Loucy (cell line): Measurements from ENCODE around the gene MRPL12.

Source experiments
- H2AFZ ChIP-seq: fragments of 200-600 bp; sonication (generic); 2 replicates; pipeline ENCODE4 v1.6.0; 2016; ENCODE audit warnings: antibody characterized with exemption, mild to moderate bottlenecking, low read length, moderate library complexity
- H3F3A ChIP-seq: fragments of 200-600 bp; 2 replicates; pipeline ENCODE4 v1.6.0; 2016; ENCODE audit warnings: antibody characterized with exemption, low read depth, mild to moderate bottlenecking
- H3K27me3 ChIP-seq: fragments of 200-600 bp; sonication (generic); 2 replicates; pipeline ENCODE4 v1.6.1; 2014; ENCODE audit warnings: low read length, mild to moderate bottlenecking; ENCODE audit not compliant: insufficient read depth, poor library complexity, severe bottlenecking
- H3K36me3 ChIP-seq: fragments of 200-600 bp; sonication (generic); 2 replicates; pipeline ENCODE4 v1.6.1; 2016; ENCODE audit warnings: low read length; ENCODE audit not compliant: insufficient read depth
- H3K4me1 ChIP-seq: fragments of 200-600 bp; sonication (generic); 2 replicates; pipeline ENCODE4 v1.5.1; 2014; ENCODE audit warnings: low read length, mild to moderate bottlenecking; ENCODE audit not compliant: insufficient read depth, poor library complexity, severe bottlenecking
- H3K4me2 ChIP-seq: fragments of 200-600 bp; sonication (generic); 2 replicates; pipeline ENCODE4 v1.6.0; 2014; ENCODE audit warnings: antibody characterized with exemption, low read length, low read depth, mild to moderate bottlenecking; ENCODE audit not compliant: poor library complexity, severe bottlenecking
- H3K4me3 ChIP-seq: fragments of 200-600 bp; sonication (generic); 2 replicates; pipeline ENCODE4 v1.5.1; 2014; ENCODE audit warnings: low read length, mild to moderate bottlenecking, mixed read lengths; ENCODE audit not compliant: poor library complexity, severe bottlenecking
- H3K79me2 ChIP-seq: fragments of 200-600 bp; sonication (generic); 2 replicates; pipeline ENCODE4 v1.6.1; 2014; ENCODE audit warnings: low read length; ENCODE audit not compliant: insufficient read depth
- H3K9ac ChIP-seq: fragments of 200-600 bp; sonication (generic); 2 replicates; pipeline ENCODE4 v1.6.0; 2014; ENCODE audit warnings: mild to moderate bottlenecking, low read depth, low read length, moderate library complexity; ENCODE audit not compliant: poor library complexity, severe bottlenecking
- H3K9me2 ChIP-seq: fragments of 200-600 bp; sonication (generic); replicated peaks from 2 replicates; pipeline ENCODE4 v1.6.1; 2016; ENCODE audit warnings: low read depth, low read length, mixed read lengths
- H3K9me3 ChIP-seq: fragments of 200-600 bp; sonication (generic); 2 replicates; pipeline ENCODE4 v1.6.1; 2014; ENCODE audit warnings: mild to moderate bottlenecking, antibody characterized with exemption, low read length, low read depth; ENCODE audit not compliant: insufficient read depth
- H4K20me1 ChIP-seq: fragments of 200-600 bp; sonication (generic); 2 replicates; pipeline ENCODE4 v1.6.0; 2014; ENCODE audit warnings: antibody characterized with exemption, low read length, mild to moderate bottlenecking; ENCODE audit not compliant: insufficient read depth, poor library complexity, severe bottlenecking
- EZH2phosphoT487 ChIP-seq: fragments of 200-600 bp; IDR thresholded peaks from 2 replicates; pipeline ENCODE4 v1.6.1; 2018; ENCODE audit warnings: antibody characterized with exemption, mild to moderate bottlenecking, moderate library complexity, borderline replicate concordance
- TF ChIP-seq, protein P1 (sequence below): fragments of 200-600 bp; sonication (generic); conservative IDR thresholded peaks from 2 replicates; pipeline ENCODE4 v1.5.1; 2014; ENCODE audit warnings: mild to moderate bottlenecking, antibody characterized with exemption, low read length

Gene MRPL12

GRCh38 chr17:81733507-81734404 lies 30.6 kb downstream of the MRPL12 start:
- Histone ChIP-seq H3K4me3 (no peak overlapping the region), H3K9ac (no peak overlapping the region), H3K4me2 (no peak overlapping the region), H3K9me2 (no peaks in the 10 kb centered on the region), H3K27me3 (no peaks in the 10 kb centered on the region), H3K36me3 (no peaks in the 10 kb centered on the region), H4K20me1 (no peaks in the 10 kb centered on the region), H2AFZ (peak overlapping the region; percentile 25; the same call in 1 of the 2 replicates), H3K9me3 (no peaks in the 10 kb centered on the region), H3F3A (no peaks in the 10 kb centered on the region; the same call in 1 of the 2 replicates), H3K4me1 (peaks cover 14% of the 10 kb centered on the region), H3K79me2 (no peaks in the 10 kb centered on the region)
- TF ChIP-seq, protein P1, sequence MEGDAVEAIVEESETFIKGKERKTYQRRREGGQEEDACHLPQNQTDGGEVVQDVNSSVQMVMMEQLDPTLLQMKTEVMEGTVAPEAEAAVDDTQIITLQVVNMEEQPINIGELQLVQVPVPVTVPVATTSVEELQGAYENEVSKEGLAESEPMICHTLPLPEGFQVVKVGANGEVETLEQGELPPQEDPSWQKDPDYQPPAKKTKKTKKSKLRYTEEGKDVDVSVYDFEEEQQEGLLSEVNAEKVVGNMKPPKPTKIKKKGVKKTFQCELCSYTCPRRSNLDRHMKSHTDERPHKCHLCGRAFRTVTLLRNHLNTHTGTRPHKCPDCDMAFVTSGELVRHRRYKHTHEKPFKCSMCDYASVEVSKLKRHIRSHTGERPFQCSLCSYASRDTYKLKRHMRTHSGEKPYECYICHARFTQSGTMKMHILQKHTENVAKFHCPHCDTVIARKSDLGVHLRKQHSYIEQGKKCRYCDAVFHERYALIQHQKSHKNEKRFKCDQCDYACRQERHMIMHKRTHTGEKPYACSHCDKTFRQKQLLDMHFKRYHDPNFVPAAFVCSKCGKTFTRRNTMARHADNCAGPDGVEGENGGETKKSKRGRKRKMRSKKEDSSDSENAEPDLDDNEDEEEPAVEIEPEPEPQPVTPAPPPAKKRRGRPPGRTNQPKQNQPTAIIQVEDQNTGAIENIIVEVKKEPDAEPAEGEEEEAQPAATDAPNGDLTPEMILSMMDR: peak; percentile 86
- TF ChIP-seq EZH2phosphoT487: no peak

DNA sequence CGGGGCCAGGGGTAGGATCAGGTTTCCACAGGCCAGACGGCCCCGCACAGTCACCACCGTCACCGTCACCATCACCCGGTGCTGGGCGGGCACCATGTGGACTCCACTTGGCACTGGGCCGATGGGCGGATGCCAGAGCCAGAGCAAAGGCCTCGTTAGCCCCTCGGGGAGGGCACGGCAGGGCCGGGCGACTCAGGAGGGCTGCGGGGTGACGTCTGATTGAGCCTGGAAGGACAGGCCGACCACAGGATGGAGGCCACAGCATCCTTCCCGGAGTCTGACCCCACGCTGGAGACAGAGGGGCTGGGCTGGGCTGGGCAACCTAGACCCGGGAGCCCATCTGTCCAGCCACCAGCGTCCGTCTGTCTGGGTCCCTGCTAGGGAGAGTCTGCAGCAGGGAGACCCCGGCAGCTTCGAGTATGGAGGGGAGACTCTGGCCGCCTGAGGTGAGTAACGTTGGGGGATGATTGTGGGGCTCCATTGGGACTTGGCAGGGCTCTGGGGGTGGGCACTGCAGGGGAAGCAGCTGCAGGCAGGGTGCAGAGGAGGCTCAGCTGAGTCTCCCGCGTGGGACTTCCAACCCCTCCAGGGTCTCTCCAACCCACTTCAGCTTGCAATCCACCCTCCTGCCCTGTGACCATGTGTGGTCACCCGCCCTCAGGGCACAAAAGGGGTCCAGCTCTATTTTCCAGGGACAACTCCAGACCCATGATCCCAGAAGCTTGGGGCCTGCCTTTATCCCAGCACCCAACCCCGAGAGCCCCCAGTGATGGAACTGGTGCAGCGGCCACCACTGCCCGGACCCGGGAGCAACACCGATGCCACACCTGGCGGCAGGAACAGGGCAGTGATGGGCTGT lies 31.5 kb downstream of the MRPL12 start:
- Histone ChIP-seq H3K79me2 (no peaks in the 10 kb centered on the region), H3K27me3 (no peaks in the 10 kb centered on the region), H3F3A (no peaks in the 10 kb centered on the region; the same call in 1 of the 2 replicates), H2AFZ (no peak overlapping the region), H3K9me3 (no peaks in the 10 kb centered on the region), H4K20me1 (no peaks in the 10 kb centered on the region), H3K9me2 (no peaks in the 10 kb centered on the region), H3K9ac (no peak overlapping the region), H3K4me1 (peaks cover 14% of the 10 kb centered on the region), H3K36me3 (no peaks in the 10 kb centered on the region), H3K4me3 (no peak overlapping the region), H3K4me2 (no peak overlapping the region)
- TF ChIP-seq, protein P1: no peak
- TF ChIP-seq EZH2phosphoT487: no peak

DNA sequence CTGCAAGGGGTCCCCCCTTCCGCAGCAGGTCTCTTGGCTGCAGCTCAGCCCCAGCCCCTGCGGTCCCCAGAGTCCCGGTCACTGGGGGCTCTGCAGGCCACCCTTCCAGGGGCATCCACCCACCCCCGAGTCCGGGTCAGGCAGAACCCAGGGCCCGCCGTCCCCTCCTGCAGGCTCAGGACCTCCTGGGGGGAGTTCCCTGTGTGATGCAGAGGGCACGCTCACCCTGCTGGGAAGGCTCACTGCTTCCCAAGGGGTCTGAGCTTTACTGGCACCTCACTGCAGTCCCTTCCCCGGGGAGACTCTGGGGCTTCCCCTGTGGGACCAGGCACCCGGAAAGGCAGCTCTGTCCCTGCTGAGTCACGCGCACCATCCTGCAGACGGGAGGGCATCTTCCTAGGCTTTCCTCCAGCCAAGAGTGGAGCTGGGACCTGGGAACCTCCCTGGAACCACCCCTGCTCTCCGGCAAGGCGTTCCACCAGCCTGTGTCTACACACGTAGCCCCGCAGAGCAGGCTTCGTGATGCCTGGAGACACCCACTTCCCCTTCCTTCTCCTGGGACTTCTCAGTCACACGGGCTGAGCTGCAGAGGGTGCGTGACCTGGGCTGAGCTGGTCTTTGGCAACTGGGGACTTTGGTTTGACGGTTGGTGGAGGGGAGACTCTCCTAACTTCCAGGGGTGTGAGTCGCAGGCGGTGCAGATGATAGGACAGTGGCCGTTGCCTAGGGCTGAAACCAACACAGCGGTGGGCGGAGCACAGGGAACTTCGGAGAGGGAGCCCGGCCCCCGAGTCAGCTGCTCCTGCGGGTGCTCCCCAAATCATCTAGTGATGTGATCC lies 32.3 kb downstream of the MRPL12 start:
- TF ChIP-seq, protein P1: no peak
- TF ChIP-seq EZH2phosphoT487: no peak
- no peaks in the 10 kb centered on the region for H3K27me3 ChIP-seq
- H3K4me1 ChIP-seq: peaks cover 14% of the 10 kb centered on the region
- H4K20me1 ChIP-seq: no peaks in the 10 kb centered on the region
- H3K4me2 ChIP-seq: peak overlapping the region; percentile 58
- peak overlapping the region; percentile 50 for H3K9ac ChIP-seq
- no peaks in the 10 kb centered on the region for H3K79me2 ChIP-seq
- no peaks in the 10 kb centered on the region for H3K9me3 ChIP-seq
- H3K4me3 ChIP-seq: peak overlapping the region; percentile 43
- H3F3A ChIP-seq: no peaks in the 10 kb centered on the region; the same call in 1 of the 2 replicates
- H2AFZ ChIP-seq: peak overlapping the region; percentile 89
- H3K9me2 ChIP-seq: no peaks in the 10 kb centered on the region
- no peaks in the 10 kb centered on the region for H3K36me3 ChIP-seq
